GM12892 (cell line): ENCODE data around the gene SFXN4.
"Not testable (repeated sequence)": the region's sequence is repeated elsewhere in the genome, so short reads cannot be mapped to it uniquely, and the experiment has no call there.

Experiments
- DNase-seq: peaks from one replicate; pipeline ENCODE4 v3.0.0; 2011; ENCODE audit not compliant: insufficient read length
- FAIRE-seq: peaks from 2 replicates; lab custom pipeline; 2011; peaks lifted over from hg19 to GRCh38; lab: Jason Lieb, UNC
- POLR2A ChIP-seq: IDR thresholded peaks from 2 replicates; pipeline ENCODE4 v1.6.1; 2011; ENCODE audit warnings: low read depth, low read length, control low read depth
- POLR2AphosphoS5 ChIP-seq: IDR thresholded peaks from 2 replicates; pipeline ENCODE4 v1.6.1; 2011; ENCODE audit warnings: low read depth, low read length, control low read depth
- TAF1 ChIP-seq: IDR thresholded peaks from 2 replicates; pipeline ENCODE4 v1.6.1; 2011; ENCODE audit warnings: low read depth, mild to moderate bottlenecking, control low read depth, low read length, borderline replicate concordance

Gene SFXN4

DNA sequence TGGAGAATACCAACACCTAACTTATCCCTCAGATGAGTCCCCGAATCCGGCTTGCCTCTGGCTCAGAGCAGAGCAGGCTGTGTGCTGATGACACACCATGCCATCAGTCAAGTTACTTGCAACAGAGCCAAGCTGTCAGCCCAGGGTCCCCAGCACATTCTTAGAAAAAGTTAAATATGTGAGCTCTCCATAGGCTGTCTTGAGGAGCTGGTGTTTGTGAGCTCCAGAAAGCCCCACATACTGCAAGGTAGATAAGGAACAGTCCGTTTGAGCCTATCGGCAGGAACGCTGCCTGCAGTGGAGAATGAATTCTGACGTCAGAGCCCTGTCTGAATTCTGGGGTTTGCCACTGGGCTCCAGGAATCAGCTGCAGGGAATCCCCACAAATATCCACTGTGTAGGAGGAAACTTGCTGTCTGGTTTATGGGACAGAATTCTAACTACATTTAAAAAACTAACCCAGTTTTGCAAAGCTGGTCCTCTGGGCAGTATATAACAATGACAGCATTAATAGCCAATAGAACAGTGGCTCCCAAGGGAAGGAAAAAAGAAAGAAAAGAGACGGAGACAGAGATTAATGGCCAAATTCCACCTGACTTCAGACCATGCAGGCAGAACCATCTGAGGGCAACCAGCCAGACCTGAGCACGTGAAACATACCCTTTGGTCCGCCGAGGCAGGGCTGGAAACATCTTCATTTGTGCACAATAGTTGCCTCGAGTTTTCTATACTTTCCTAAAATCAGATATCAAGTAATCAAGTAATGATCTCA lies 3.6 kb downstream of the SFXN4 start:
- TF ChIP-seq POLR2AphosphoS5 (no peak), TAF1 (no peak), POLR2A (no peak)
- no peak for DNase-seq
- FAIRE-seq = no peak

DNA sequence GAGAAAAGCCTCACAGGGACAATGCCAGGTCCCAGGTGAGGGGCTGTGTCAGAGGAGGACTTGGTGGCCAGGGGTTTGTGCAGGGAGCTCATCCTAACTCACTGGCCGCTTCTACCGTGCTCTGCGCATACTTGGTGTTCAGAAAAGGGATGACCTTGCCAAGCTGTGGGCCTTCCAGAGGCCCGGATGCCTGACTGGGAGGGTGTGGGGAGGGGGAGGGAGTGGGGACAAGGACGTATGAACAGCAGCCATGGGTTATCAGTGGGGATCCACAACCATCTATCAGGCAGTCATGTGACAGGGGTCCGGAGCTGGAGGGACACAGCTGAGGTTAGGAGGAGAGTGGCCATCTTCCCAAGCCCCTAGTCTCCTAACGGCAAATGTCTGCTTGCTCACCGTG lies 6.2 kb downstream of the SFXN4 start:
- TF ChIP-seq TAF1 = no peak
- TF ChIP-seq POLR2A = no peak
- no peak for TF ChIP-seq POLR2AphosphoS5
- DNase-seq = no peak
- no peak for FAIRE-seq

DNA sequence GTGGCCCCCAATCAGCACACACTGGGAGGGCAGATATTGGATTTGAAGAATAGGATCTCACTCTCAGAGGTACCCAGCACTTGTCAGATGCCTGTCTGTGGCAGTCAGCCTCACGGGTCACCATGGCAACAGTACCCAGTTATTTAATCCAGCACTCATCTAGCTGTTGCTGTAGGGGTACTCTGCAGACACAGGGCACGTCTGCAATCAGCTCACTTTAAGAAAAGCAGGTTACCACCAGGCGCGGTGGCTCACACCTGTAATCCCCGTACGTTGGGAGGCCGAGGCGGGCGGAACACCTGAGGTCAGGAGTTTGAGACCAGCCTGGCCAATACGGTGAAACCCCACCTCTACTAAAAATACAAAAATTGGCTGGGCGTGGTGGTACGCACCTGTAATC lies 11.9 kb downstream of the SFXN4 start:
- TF ChIP-seq POLR2AphosphoS5 (no peak), POLR2A (no peak), TAF1 (no peak)
- FAIRE-seq (no peak), DNase-seq (no peak)

DNA sequence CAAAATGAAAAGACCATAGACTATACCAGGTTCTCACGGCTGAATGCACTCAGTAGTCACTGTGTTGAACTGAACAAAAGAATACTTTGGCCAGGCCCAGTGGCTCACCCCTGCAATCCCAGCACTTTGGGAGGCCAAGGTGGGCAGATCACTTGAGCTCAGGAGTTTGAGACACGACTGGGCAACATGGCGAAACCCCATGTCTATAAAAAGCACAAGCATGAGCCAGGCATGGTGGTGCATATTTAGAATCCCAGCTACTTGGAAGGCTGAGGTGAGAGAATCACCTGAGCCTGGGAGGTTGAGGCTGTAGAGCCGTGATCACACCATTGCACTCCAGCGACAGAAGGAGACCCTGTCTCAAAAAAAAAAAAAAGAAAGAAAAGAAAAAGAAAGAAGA lies 12.5 kb downstream of the SFXN4 start:
- FAIRE-seq (no peak), DNase-seq (no peak)
- no peak for TF ChIP-seq POLR2AphosphoS5
- no peak for TF ChIP-seq POLR2A
- TF ChIP-seq TAF1 = no peak

DNA sequence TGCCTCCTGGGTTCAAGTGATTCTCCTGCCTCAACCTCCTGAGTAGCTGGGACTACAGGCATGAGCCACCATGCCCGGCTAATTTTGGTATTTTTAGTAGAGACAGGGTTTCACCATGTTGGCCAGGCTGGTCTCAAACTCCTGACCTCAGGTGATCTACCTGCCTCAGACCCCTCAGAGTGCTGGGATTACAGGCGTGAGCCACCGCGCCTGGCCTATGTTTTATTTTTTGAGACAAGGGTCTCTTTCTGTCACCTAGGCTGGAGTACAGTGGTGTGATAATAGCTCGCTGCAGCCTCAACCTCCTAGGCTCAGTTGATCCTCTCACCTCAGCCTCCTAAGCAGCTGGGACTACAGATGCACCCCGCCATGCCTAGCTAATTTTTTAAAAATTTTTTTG lies 13.9 kb downstream of the SFXN4 start:
- not testable (repeated sequence) for DNase-seq, FAIRE-seq

DNA sequence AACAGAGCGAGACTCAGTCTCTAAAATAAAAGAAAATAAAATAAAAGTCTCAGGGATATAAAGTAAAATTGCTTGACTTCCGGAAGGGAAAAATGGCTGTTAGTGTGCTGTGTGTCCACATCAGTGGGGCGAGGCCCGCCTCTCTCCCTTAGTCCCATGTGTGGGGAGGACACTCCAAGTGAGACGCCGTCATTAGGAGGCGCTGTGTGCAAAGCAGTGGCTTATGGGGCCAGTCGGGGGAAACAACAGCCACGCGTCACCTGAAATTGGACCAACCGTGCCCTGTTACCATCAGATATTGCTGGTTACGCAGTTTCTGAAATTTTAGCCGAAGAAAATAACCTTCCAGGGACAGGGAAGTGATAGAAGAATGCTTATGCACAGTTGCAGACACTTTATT lies 15.8 kb downstream of the SFXN4 start:
- TF ChIP-seq POLR2AphosphoS5 = no peak
- no peak for TF ChIP-seq TAF1
- no peak for TF ChIP-seq POLR2A
- no peak for FAIRE-seq
- DNase-seq = no peak

DNA sequence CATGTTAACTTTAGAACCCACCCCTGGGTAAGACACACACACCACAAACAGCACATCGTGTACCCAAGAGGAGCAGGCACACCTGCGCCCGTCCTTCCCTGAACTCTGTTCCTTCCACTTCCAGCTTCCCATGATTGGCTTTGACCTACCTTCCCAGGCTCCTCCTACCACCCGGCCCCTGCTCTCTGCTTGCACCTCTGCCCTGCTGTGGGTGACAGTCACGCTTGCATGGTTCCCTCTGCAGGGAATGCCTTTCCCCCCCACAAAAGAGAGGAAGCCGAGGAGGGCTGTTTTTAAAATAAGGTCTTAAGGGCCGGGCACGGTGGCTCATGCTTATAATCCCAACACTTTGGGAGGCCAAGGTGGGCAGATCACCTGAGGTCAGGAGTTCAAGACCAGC lies 16.4 kb downstream of the SFXN4 start:
- no peak for TF ChIP-seq POLR2A
- TF ChIP-seq TAF1 = no peak
- TF ChIP-seq POLR2AphosphoS5 = no peak
- FAIRE-seq = no peak
- no peak for DNase-seq

DNA sequence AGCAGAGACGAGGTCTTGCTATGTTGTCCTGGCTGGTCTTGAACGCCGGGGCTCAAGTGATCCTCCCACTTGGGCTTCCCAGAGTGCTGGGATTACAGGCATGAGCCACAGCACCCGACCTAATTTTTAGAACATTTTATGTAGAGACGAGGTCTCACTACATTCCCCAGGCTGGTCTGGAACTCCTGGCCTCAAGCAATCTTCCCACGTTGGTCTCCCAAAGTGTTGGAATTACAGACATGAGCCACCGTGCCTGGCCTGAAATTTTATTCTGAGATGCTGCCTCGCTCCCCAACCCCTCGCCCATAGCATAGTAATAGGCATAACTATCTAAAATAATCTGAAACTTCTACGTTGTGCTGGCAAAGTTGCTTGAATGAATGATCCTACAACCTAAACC lies 21.9 kb downstream of the SFXN4 start:
- DNase-seq (no peak), FAIRE-seq (no peak)
- no peak for TF ChIP-seq POLR2A

DNA sequence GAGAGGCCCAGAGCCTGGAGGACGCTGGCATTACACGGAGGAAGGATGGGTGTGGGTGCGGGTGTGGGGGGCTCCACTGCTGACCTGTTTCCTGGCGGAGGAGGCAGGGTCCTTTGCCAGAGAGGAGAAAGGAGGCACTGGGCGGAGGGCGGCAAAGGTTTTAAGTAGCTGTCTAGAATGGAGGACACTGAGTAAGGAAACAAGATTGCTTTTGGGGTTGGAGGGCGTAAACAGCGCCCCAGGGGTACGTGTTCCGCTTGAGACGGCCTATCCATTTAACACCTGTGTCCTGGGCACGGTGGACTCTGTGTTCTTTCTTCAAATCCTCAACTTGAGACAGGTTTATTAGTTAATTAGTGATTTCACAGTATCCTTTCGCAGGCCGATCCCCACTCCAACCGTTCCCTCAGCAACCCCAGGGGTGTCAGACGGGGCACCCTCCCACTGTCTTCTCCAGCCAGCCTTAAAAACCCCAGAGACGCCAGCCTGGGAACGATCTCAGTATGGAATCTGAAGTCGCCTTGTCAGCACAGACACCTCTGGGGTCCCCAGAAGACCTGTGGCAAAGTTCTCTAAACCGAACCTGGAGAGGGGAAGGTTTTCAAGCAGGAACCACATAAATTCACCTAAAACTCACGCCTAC lies 24.8 kb downstream of the SFXN4 start:
- FAIRE-seq = no peak
- TF ChIP-seq TAF1 (no peak), POLR2A (no peak)
- no peak for DNase-seq

DNA sequence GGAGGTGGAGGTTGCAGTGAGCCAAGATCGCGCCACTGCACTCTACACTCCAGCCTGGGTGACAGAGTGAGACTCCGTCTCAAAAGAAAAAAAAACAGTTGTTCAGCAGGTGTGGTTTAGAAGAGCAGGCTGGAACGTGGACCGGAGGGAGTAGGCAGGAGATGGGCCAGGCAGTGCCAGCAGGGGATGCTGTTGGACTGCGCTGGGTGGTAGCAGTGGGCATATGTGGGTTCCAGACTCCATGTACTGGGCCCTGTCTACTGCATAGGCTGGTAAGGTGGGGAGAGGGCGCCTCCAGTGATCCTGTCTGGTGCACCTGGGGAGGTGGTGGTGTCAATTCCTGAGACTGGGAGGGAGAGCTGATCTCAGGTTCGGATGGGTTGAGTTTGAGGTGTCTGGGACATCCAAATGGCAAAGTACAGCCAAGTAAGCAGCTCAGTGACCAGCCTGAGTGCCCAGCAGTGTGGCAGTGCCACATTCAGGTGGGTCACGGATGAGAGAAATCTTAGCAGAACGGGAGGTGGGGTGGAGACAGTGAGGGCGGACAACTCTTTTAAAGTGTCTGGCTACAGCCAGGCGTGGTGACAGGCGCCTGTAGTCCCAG lies 25.9 kb downstream of the SFXN4 start:
- FAIRE-seq = no peak
- no peak for TF ChIP-seq TAF1
- no peak for TF ChIP-seq POLR2AphosphoS5
- TF ChIP-seq POLR2A = no peak
- peak; percentile 40 for DNase-seq

DNA sequence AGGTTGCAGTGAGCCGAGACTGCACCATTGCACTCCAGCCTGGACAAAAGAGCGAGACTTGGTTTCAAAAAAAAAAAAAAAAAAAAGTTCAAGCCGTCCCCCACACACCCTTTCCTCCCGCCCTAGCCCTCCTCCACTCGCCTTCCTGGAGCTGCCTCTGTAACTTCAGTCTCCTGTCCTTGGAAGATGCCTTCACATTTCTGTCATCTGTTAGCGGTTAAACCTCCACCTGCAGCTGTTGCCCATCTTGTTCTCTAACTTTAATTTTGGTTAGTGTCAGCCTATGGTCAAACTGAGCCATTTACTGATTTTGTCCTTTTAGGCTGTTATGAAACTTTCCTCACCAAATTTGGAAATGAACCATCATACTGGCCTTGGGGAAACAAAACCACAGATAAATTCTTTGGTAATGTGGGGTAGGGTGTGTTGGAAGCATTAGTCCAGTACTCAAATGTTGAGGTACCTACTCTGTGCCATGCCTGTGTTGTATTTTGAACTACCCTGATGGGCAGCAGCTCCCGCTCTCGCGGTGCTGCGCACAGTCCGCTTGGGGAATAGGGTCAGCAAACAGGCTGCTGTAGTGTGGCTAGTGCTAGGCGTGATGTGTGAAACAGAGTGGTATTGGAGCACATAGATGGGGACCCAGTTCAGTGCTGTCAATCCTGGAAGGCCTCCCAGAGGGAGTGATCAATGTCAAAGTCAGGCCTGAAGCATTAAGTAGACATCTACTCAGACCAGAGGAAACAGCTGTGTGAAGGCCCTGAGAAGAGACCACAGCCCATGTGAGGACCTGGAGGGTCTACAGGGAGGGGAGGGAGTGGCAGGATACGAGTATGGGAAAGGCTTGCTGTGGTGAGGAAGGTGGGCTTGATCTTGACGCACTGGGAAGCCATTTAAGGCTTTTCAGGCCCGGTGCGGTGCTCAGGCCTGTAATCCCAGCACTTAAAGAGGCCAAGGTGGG lies 26.9 kb downstream of the SFXN4 start:
- DNase-seq (no peak), FAIRE-seq (no peak)
- TF ChIP-seq POLR2AphosphoS5 (no peak), POLR2A (peak; percentile 35; the same call in 1 of the 2 replicates)

DNA sequence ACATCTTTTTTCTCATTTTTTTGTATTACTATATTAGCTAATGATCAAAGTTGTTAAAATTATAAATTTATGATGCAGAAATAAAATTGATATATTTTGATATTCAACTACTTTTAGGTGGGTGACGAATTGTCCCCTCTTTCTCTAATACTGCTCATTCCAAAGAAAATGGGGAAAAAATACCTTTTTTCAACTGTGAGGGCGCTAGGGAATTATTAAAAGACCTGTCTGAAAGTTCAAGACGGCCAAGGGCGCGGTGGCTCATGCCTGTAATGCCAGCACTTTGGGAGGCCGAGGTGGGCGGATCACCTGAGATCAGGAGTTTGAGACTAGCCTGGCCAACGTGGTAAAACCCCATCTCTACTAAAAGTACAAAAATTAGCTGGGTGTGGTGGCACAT lies 27.6 kb downstream of the SFXN4 start:
- FAIRE-seq = not testable (repeated sequence)

More for the DNA sequence above, 27.6 kb downstream of the SFXN4 start:
- DNase-seq = not testable (repeated sequence)
